ENCODE results near the gene EML4.
A peak's percentile ranks its signal among the peaks of the same experiment; 100 is the strongest.

GRCh38 chr2:42340938-42341636, 171.9 kb downstream of the EML4 start:
- TF ChIP-seq, protein P1, sequence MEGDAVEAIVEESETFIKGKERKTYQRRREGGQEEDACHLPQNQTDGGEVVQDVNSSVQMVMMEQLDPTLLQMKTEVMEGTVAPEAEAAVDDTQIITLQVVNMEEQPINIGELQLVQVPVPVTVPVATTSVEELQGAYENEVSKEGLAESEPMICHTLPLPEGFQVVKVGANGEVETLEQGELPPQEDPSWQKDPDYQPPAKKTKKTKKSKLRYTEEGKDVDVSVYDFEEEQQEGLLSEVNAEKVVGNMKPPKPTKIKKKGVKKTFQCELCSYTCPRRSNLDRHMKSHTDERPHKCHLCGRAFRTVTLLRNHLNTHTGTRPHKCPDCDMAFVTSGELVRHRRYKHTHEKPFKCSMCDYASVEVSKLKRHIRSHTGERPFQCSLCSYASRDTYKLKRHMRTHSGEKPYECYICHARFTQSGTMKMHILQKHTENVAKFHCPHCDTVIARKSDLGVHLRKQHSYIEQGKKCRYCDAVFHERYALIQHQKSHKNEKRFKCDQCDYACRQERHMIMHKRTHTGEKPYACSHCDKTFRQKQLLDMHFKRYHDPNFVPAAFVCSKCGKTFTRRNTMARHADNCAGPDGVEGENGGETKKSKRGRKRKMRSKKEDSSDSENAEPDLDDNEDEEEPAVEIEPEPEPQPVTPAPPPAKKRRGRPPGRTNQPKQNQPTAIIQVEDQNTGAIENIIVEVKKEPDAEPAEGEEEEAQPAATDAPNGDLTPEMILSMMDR (IDR thresholded peaks at IDR 0.05 in 8 of 11, conservative IDR thresholded peaks at IDR 0.05 in 3 of 11), result no peak
- TF ChIP-seq POLR2A (IDR thresholded peaks at IDR 0.05), result no peak
- TF ChIP-seq POLR2AphosphoS5 (IDR thresholded peaks at IDR 0.05), result peak in 2 of 3 donors; percentile 11 to 22

Data from spleen (tissue), 7 donors.